Measurements from ENCODE around the gene ZGRF1. TPM values are rescaled to one million over a fixed set of nuclear protein-coding genes. Genes with fewer than 3 reads are reported as not detected.

Gene ZGRF1
- total and polyA plus RNA-seq, 10 of the 15 experiments (the other 5 are each of a cell fraction or from before 2014, with no cell fraction given), result 8.5 to 32.1 (median 20.1) TPM

- TF ChIP-seq SUPT20H (IDR thresholded peaks at IDR 0.05; ENCODE audit: borderline replicate concordance, control insufficient read depth, low read depth, low read length), result no peak
- TF ChIP-seq MEF2B (IDR thresholded peaks at IDR 0.05; ENCODE audit: partially characterized antibody, poor library complexity, severe bottlenecking), result peak; percentile 59
- TF ChIP-seq SMAD5 (IDR thresholded peaks at IDR 0.05; ENCODE audit: low read depth), result 0 out of 2 replicates have a peak, but pooled peaks have one; percentile 7
- no peak for TF ChIP-seq PAX8 (IDR thresholded peaks at IDR 0.05)
- peak; percentile 60 for TF ChIP-seq NR2F1 (conservative IDR thresholded peaks at IDR 0.05)
- no peak for TF ChIP-seq ZNF24 (IDR thresholded peaks at IDR 0.05)
- no peak for TF ChIP-seq BCL11A (IDR thresholded peaks at IDR 0.05; ENCODE audit: low read depth, low read length)
- TF ChIP-seq RUNX3 (IDR thresholded peaks at IDR 0.05; ENCODE audit: low read length), result no peak
- TF ChIP-seq ZNF687 (IDR thresholded peaks at IDR 0.05), result no peak
- no peak for TF ChIP-seq PKNOX1 (IDR thresholded peaks at IDR 0.05)
- no peak for TF ChIP-seq TCF7 (IDR thresholded peaks at IDR 0.05; ENCODE audit: borderline replicate concordance)
- no peak for TF ChIP-seq FOS (IDR thresholded peaks at IDR 0.05; ENCODE audit: borderline replicate concordance, extremely low read depth, insufficient read length)
- no peak for TF ChIP-seq E2F4 (IDR thresholded peaks at IDR 0.05; ENCODE audit: low read depth, low read length)
- TF ChIP-seq POLR2AphosphoS5 (IDR thresholded peaks at IDR 0.05; ENCODE audit: low read length), result 0 out of 2 replicates have a peak, but pooled peaks have one; percentile 43
- no peak for TF ChIP-seq YBX1 (IDR thresholded peaks at IDR 0.05)
- no peak for TF ChIP-seq SRF (IDR thresholded peaks at IDR 0.05; ENCODE audit: low read depth in 2 of 2, low read length in 2 of 2)
- TF ChIP-seq ZNF384 (IDR thresholded peaks at IDR 0.05; ENCODE audit: borderline replicate concordance, low read depth, low read length), result no peak
- TF ChIP-seq SIN3A (IDR thresholded peaks at IDR 0.05; ENCODE audit: low read depth, low read length), result 0 out of 2 replicates have a peak, but pooled peaks have one; percentile 55
- TF ChIP-seq RCOR1 (conservative IDR thresholded peaks at IDR 0.05; ENCODE audit: low read depth, low read length), result no peak
- TF ChIP-seq BCL3 (IDR thresholded peaks at IDR 0.05; ENCODE audit: borderline replicate concordance, insufficient read depth, low read depth, low read length, poor library complexity, severe bottlenecking), result no peak
- no peak for TF ChIP-seq HDAC2 (IDR thresholded peaks at IDR 0.05)
- TF ChIP-seq USF2 (IDR thresholded peaks at IDR 0.05; ENCODE audit: borderline replicate concordance, low read depth, low read length), result no peak
Observed at GRCh38 chr4:112513971-112514646, 122.6 kb downstream of the ZGRF1 start (continued).

Data from GM12878 (cell line).